Esophagus muscularis mucosa (tissue), 3 donors: ENCODE measurements around the gene ADISSP.

Experiments used
- EP300 ChIP-seq: sonication (generic); formaldehyde crosslinking; IDR thresholded peaks from one replicate; pipeline ENCODE4 v1.6.1; 2017; ENCODE audit warnings: antibody characterized with exemption
- TF ChIP-seq, protein P1 (sequence below), 3 experiments: fragments of 200-600 bp in 2 of 3; fragments of 450-650 bp in 1 of 3; sonication (generic) in 2 of 3; IDR thresholded peaks; one replicate each; pipeline ENCODE4 v1.5.1; 2017 to 2019; ENCODE audit warnings: antibody characterized with exemption in 3 of 3, mild to moderate bottlenecking in 2 of 3, moderate library complexity in 1 of 3

- no peak for TF ChIP-seq EP300
- TF ChIP-seq, protein P1, sequence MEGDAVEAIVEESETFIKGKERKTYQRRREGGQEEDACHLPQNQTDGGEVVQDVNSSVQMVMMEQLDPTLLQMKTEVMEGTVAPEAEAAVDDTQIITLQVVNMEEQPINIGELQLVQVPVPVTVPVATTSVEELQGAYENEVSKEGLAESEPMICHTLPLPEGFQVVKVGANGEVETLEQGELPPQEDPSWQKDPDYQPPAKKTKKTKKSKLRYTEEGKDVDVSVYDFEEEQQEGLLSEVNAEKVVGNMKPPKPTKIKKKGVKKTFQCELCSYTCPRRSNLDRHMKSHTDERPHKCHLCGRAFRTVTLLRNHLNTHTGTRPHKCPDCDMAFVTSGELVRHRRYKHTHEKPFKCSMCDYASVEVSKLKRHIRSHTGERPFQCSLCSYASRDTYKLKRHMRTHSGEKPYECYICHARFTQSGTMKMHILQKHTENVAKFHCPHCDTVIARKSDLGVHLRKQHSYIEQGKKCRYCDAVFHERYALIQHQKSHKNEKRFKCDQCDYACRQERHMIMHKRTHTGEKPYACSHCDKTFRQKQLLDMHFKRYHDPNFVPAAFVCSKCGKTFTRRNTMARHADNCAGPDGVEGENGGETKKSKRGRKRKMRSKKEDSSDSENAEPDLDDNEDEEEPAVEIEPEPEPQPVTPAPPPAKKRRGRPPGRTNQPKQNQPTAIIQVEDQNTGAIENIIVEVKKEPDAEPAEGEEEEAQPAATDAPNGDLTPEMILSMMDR (IDR thresholded peaks at IDR 0.05): no peak
Measured at GRCh38 chr20:3788685-3789155, 21.2 kb upstream of the ADISSP start.
